ENCODE measurements around the gene MPZL1.

MPZL1 gene

GRCh38 chr1:167744901-167745300, 23.1 kb downstream of the MPZL1 start:
- Histone ChIP-seq H3K9me3 (ENCODE audit: severe bottlenecking) (no peaks in the 10 kb centered on the region), H3K4me3 (ENCODE audit: low read depth, low read length) (no peak overlapping the region)
- TF ChIP-seq, protein P1, sequence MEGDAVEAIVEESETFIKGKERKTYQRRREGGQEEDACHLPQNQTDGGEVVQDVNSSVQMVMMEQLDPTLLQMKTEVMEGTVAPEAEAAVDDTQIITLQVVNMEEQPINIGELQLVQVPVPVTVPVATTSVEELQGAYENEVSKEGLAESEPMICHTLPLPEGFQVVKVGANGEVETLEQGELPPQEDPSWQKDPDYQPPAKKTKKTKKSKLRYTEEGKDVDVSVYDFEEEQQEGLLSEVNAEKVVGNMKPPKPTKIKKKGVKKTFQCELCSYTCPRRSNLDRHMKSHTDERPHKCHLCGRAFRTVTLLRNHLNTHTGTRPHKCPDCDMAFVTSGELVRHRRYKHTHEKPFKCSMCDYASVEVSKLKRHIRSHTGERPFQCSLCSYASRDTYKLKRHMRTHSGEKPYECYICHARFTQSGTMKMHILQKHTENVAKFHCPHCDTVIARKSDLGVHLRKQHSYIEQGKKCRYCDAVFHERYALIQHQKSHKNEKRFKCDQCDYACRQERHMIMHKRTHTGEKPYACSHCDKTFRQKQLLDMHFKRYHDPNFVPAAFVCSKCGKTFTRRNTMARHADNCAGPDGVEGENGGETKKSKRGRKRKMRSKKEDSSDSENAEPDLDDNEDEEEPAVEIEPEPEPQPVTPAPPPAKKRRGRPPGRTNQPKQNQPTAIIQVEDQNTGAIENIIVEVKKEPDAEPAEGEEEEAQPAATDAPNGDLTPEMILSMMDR (IDR thresholded peaks at IDR 0.05; ENCODE audit: low read depth, low read length), result no peak

DNA sequence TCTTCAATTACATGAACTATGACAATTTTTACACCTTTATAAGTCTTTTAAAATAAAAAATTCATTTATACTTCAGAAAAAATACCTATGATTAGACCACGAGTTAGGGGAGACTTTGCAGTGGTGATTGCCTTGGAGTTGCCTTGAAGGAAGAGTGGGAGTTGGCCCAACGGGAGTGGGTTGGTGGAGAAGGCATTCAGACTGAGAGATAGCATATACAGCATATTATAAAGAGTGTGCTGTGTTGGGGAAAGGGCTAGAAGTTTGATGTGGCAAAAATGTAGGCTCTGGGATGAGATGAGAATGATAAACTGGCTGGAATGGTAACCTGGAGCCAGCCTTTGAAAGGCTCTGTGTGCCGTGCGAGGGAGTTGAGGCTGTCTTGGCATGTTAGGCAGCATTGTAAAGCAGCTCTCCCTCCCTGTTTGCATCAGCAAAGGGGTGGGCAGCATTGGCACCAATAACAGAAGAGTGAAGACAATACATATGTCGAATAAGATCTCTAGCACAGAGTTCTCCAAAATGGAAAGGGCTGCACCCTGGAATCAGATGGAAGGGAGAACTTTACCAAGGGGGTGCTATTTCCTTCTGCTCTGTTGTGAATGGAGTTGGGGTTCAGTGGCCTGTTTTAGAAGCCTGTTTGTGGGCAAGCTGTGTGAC, 24.4 kb downstream of the MPZL1 start:
- Histone ChIP-seq H3K27ac (no peak overlapping the region), H3K4me3 (ENCODE audit: low read depth, low read length) (no peak overlapping the region)
- TF ChIP-seq, protein P1 (IDR thresholded peaks at IDR 0.05; ENCODE audit: low read depth, low read length), result no peak

More at GRCh38 chr1:167744901-167745300, 23.1 kb downstream of the MPZL1 start:
- no peak overlapping the region for H3K27ac ChIP-seq
- no peak for DNase-seq
- H3K36me3 ChIP-seq, result no peaks in the 10 kb centered on the region
- no peaks in the 10 kb centered on the region for H3K27me3 ChIP-seq (ENCODE audit: insufficient read depth, low read depth, severe bottlenecking)

GRCh38 chr1:167746988-167747655, 25.3 kb downstream of the MPZL1 start:
- Histone ChIP-seq H3K36me3 (no peaks in the 10 kb centered on the region), H3K4me3 (ENCODE audit: low read depth, low read length) (no peak overlapping the region), H3K9me3 (ENCODE audit: severe bottlenecking) (no peaks in the 10 kb centered on the region), H3K27me3 (ENCODE audit: insufficient read depth, low read depth, severe bottlenecking) (no peaks in the 10 kb centered on the region), H3K27ac (no peak overlapping the region)
- no peak for DNase-seq
- TF ChIP-seq, protein P1 (IDR thresholded peaks at IDR 0.05; ENCODE audit: low read depth, low read length), result no peak

More for the DNA sequence above, 24.4 kb downstream of the MPZL1 start:
- Histone ChIP-seq H3K9me3 (ENCODE audit: severe bottlenecking) (no peaks in the 10 kb centered on the region), H3K36me3 (no peaks in the 10 kb centered on the region), H3K27me3 (ENCODE audit: insufficient read depth, low read depth, severe bottlenecking) (no peaks in the 10 kb centered on the region)
- no peak for DNase-seq

DNA sequence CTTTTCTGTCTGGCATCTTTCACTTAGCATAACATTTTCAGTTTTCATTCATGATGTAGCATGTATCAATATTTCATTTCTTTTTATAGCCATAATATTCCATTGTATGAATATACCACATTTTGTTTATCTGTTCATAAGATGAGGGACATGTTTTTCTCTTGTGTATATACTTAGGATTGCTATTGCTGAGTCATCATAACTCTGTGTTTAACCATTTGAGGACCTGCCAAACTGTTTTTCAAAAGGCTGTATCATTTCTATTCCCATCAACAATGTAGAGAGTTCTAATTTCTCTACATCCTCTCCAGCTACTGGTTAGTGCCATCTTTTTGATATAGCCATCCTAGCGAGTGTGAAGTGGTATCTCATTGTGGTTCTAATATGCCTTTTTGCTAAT, 26.2 kb downstream of the MPZL1 start:
- TF ChIP-seq, protein P1 (IDR thresholded peaks at IDR 0.05; ENCODE audit: low read depth, low read length), result no peak
- Histone ChIP-seq H3K36me3 (no peaks in the 10 kb centered on the region), H3K9me3 (ENCODE audit: severe bottlenecking) (no peaks in the 10 kb centered on the region), H3K27me3 (ENCODE audit: insufficient read depth, low read depth, severe bottlenecking) (no peaks in the 10 kb centered on the region), H3K27ac (no peak overlapping the region), H3K4me3 (ENCODE audit: low read depth, low read length) (no peak overlapping the region)
- DNase-seq, result no peak

- Histone ChIP-seq H3K4me3 (ENCODE audit: low read depth, low read length) (no peak overlapping the region), H3K36me3 (no peaks in the 10 kb centered on the region), H3K9me3 (ENCODE audit: severe bottlenecking) (no peaks in the 10 kb centered on the region), H3K27me3 (ENCODE audit: insufficient read depth, low read depth, severe bottlenecking) (no peaks in the 10 kb centered on the region), H3K27ac (no peak overlapping the region)
- TF ChIP-seq, protein P1 (IDR thresholded peaks at IDR 0.05; ENCODE audit: low read depth, low read length), result no peak
- no peak for DNase-seq
These were observed 27.1 kb downstream of the MPZL1 start for GRCh38 chr1:167748906-167749305.
